ENCODE data around the gene MYO16. TPM values are rescaled to one million over a fixed set of nuclear protein-coding genes. Genes with fewer than 3 reads are reported as not detected.
"Not testable (repeated sequence)": the region's sequence is repeated elsewhere in the genome, so short reads cannot be mapped to it uniquely, and the experiment has no call there.

The MYO16 gene
- total RNA-seq, 1 donor from 2014 or later: 2.3 TPM

- Mint-ChIP-seq H3K27me3 (peaks cover 46% of the 10 kb centered on the region), H3K4me3 (ENCODE audit: low read depth) (no peak overlapping the region), H3K9me3 (ENCODE audit: low read depth) (no peaks in the 10 kb centered on the region), H3K4me1 (ENCODE audit: low read depth) (peaks cover 3% of the 10 kb centered on the region), H3K36me3 (ENCODE audit: insufficient read depth) (no peaks in the 10 kb centered on the region), H3K27ac (no peak overlapping the region)
- DNase-seq (ENCODE audit: low spot score, unreplicated experiment): no peak
- TF ChIP-seq CTCF (IDR thresholded peaks at IDR 0.05; ENCODE audit: unreplicated experiment): no peak
Observed at GRCh38 chr13:109213714-109214113, 584.3 kb downstream of the MYO16 start.

GRCh38 chr13:109214393-109214792 is 585.0 kb downstream of the MYO16 start:
- DNase-seq (ENCODE audit: low spot score, unreplicated experiment): no peak
- Mint-ChIP-seq H3K9me3 (ENCODE audit: low read depth) (peaks cover 4% of the 10 kb centered on the region), H3K27me3 (peaks cover 45% of the 10 kb centered on the region), H3K36me3 (ENCODE audit: insufficient read depth) (no peaks in the 10 kb centered on the region), H3K4me1 (ENCODE audit: low read depth) (peaks cover 3% of the 10 kb centered on the region), H3K27ac (no peak overlapping the region), H3K4me3 (ENCODE audit: low read depth) (no peak overlapping the region)
- TF ChIP-seq CTCF (IDR thresholded peaks at IDR 0.05; ENCODE audit: unreplicated experiment): no peak

GRCh38 chr13:109215377-109215776 is 586.0 kb downstream of the MYO16 start:
- TF ChIP-seq CTCF (IDR thresholded peaks at IDR 0.05; ENCODE audit: unreplicated experiment): no peak
- Mint-ChIP-seq H3K9me3 (ENCODE audit: low read depth) (peaks cover 4% of the 10 kb centered on the region), H3K27me3 (peaks cover 45% of the 10 kb centered on the region), H3K36me3 (ENCODE audit: insufficient read depth) (no peaks in the 10 kb centered on the region), H3K4me3 (ENCODE audit: low read depth) (no peak overlapping the region), H3K27ac (no peak overlapping the region), H3K4me1 (ENCODE audit: low read depth) (no peaks in the 10 kb centered on the region)
- DNase-seq (ENCODE audit: low spot score, unreplicated experiment): no peak

- not testable (repeated sequence) for H3K4me1 Mint-ChIP-seq (ENCODE audit: low read depth); H3K36me3 Mint-ChIP-seq (ENCODE audit: insufficient read depth); DNase-seq (ENCODE audit: low spot score, unreplicated experiment); H3K9me3 Mint-ChIP-seq (ENCODE audit: low read depth); H3K4me3 Mint-ChIP-seq (ENCODE audit: low read depth); H3K27ac Mint-ChIP-seq
- H3K27me3 Mint-ChIP-seq: peaks cover 33% of the 10 kb centered on the region
Observed at GRCh38 chr13:109217510-109217909, 588.1 kb downstream of the MYO16 start.

- DNase-seq (ENCODE audit: low spot score, unreplicated experiment): no peak
- TF ChIP-seq CTCF (IDR thresholded peaks at IDR 0.05; ENCODE audit: unreplicated experiment): no peak
- Mint-ChIP-seq H3K4me1 (ENCODE audit: low read depth) (no peaks in the 10 kb centered on the region), H3K27me3 (peaks cover 2% of the 10 kb centered on the region), H3K27ac (no peak overlapping the region), H3K9me3 (ENCODE audit: low read depth) (peaks cover 22% of the 10 kb centered on the region), H3K36me3 (ENCODE audit: insufficient read depth) (no peaks in the 10 kb centered on the region), H3K4me3 (ENCODE audit: low read depth) (no peak overlapping the region)
Observed at GRCh38 chr13:109220631-109221030, 591.2 kb downstream of the MYO16 start.

- Mint-ChIP-seq H3K4me3 (ENCODE audit: low read depth) (no peak overlapping the region), H3K27me3 (no peaks in the 10 kb centered on the region), H3K36me3 (ENCODE audit: insufficient read depth) (no peaks in the 10 kb centered on the region), H3K27ac (no peak overlapping the region), H3K9me3 (ENCODE audit: low read depth) (peaks cover 21% of the 10 kb centered on the region), H3K4me1 (ENCODE audit: low read depth) (no peaks in the 10 kb centered on the region)
- no peak for TF ChIP-seq CTCF (IDR thresholded peaks at IDR 0.05; ENCODE audit: unreplicated experiment)
- no peak for DNase-seq (ENCODE audit: low spot score, unreplicated experiment)
Observed at GRCh38 chr13:109224033-109224432, 594.6 kb downstream of the MYO16 start.

Data from progenitor cell of endocrine pancreas (in vitro differentiated cells).